CD4-positive, alpha-beta memory T cell (primary cell): ENCODE measurements around the gene HEATR5A. TPM values are rescaled to one million over a fixed set of nuclear protein-coding genes. Genes with fewer than 3 reads are reported as not detected.
"Not testable (repeated sequence)": the region's sequence is repeated elsewhere in the genome, so short reads cannot be mapped to it uniquely, and the experiment has no call there.

Source experiments
- CTCF ChIA-PET: fragments of 350-600 bp; sonication (Branson Sonifier 250); formaldehyde crosslinking; loops from one replicate; lab custom pipeline; 2021; ENCODE audit warnings: inconsistent platforms; ENCODE audit not compliant: partially characterized antibody; lab: Charles Lee
- POLR2A ChIA-PET: fragments of 350-600 bp; sonication (Branson Sonifier 250); formaldehyde crosslinking; loops from one replicate; lab custom pipeline; 2021; ENCODE audit not compliant: partially characterized antibody; lab: Charles Lee
- DNase-seq, 5 donors: peaks; one replicate each; pipeline versions ENCODE4 v3.0.0 to v3.0.0-alpha.2; 2020 to 2022; ENCODE audit warnings: mixed read lengths in 1 of 5
- H3K27ac ChIP-seq: one replicate; pipeline ENCODE4 v1.7.0; 2013; ENCODE audit warnings: low read depth, low read length
- H3K27me3 ChIP-seq: 2 replicates; pipeline ENCODE4 v1.7.0; 2013; ENCODE audit warnings: mild to moderate bottlenecking, low read length, moderate library complexity; ENCODE audit not compliant: insufficient read depth
- H3K36me3 ChIP-seq: 2 replicates; pipeline ENCODE4 v1.7.0; 2013; ENCODE audit warnings: mild to moderate bottlenecking, low read length, moderate library complexity; ENCODE audit not compliant: insufficient read depth
- H3K4me1 ChIP-seq: 2 replicates; pipeline ENCODE4 v1.7.0; 2013; ENCODE audit warnings: mild to moderate bottlenecking, low read length, moderate library complexity; ENCODE audit not compliant: insufficient read depth
- H3K4me3 ChIP-seq, 2 donors: one replicate each; pipeline ENCODE4 v1.7.0; 2013; ENCODE audit warnings: low read length in 2 of 2, mild to moderate bottlenecking in 1 of 2
- H3K9me3 ChIP-seq, 2 donors: one replicate each; pipeline ENCODE4 v1.7.0; 2013; ENCODE audit warnings: low read length in 2 of 2, control low read depth in 1 of 2; ENCODE audit not compliant: control insufficient read depth in 1 of 2
- H3K27ac Mint-ChIP-seq, 7 donors: one replicate each; pipeline ENCODE4 v1.8.0; 2020 to 2021; ENCODE audit warnings: mixed read lengths in 7 of 7, mild to moderate bottlenecking in 6 of 7, inconsistent platforms in 3 of 7, moderate library complexity in 3 of 7
- H3K27me3 Mint-ChIP-seq, 2 donors: one replicate each; pipeline ENCODE4 v1.8.0; 2020 to 2021; ENCODE audit warnings: mixed read lengths in 2 of 2
- H3K36me3 Mint-ChIP-seq, 2 donors: one replicate each; pipeline ENCODE4 v1.8.0; 2020 to 2021; ENCODE audit warnings: mixed read lengths in 2 of 2, inconsistent platforms in 1 of 2, mild to moderate bottlenecking in 1 of 2
- H3K4me1 Mint-ChIP-seq, 4 donors: one replicate each; pipeline ENCODE4 v1.8.0; 2020 to 2021; ENCODE audit warnings: mixed read lengths in 4 of 4, mild to moderate bottlenecking in 1 of 4
- H3K4me3 Mint-ChIP-seq, 8 donors: one replicate each; pipeline ENCODE4 v1.8.0; 2020 to 2021; ENCODE audit warnings: mixed read lengths in 8 of 8, mild to moderate bottlenecking in 7 of 8, moderate library complexity in 6 of 8, inconsistent platforms in 3 of 8
- H3K9me3 Mint-ChIP-seq, 8 donors: one replicate each; pipeline ENCODE4 v1.8.0; 2020 to 2021; ENCODE audit warnings: mixed read lengths in 8 of 8, mild to moderate bottlenecking in 5 of 8, inconsistent platforms in 3 of 8, moderate library complexity in 1 of 8
- intact Hi-C: fragments of 100-400 bp; cut with micrococcal nuclease; formaldehyde crosslinking; loops from one replicate; pipeline ENCODE4 v1.15.1; 2023
- polyA plus RNA-seq, 2 donors: library from polyadenylated mRNA; unstranded; fragments of 300-500 nt; fragmentation: Illumina TruSeq; gene quantifications; one replicate each; pipeline ENCODE4 v1.2.3, GENCODE V29; 2021
- total RNA-seq, 2 experiments: library from RNA; stranded (reverse); gene quantifications; one replicate each; pipeline ENCODE4 v1.2.3, GENCODE V29; 2021

HEATR5A gene
- total and polyA plus RNA-seq, 4 experiments from 2014 or later, result 5.4 to 16.4 (median 12.1) TPM

DNA sequence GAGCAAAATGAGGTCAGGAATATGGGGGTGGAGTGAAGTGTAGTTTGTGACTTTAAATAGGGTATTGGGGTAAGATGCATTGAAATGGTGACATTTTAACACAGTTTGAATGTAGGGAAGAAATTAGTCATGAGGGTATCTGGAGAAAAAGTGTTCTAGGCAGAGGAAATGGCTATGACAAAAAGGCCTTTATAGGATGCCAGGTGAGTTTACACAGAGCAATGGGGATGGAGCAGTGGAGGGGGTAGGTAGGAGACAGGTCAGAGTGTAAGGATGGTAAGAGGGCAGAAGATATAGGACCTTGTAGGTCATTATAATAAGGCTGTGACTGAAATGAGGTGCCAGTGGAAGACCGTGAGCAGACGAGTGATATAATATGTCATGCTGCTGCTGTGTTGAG is 30.4 kb downstream of the HEATR5A start:
- H3K4me1 Mint-ChIP-seq, result peaks cover 0 to 3% (median under 1%) of the 10 kb centered on the region in 4 donors
- H3K27ac ChIP-seq, result no peak overlapping the region
- H3K9me3 Mint-ChIP-seq, result no peaks in the 10 kb centered on the region
- POLR2A ChIA-PET, result no interaction called here
- no peaks in the 10 kb centered on the region for H3K36me3 ChIP-seq
- DNase-seq, result no peak
- H3K4me3 ChIP-seq, result no peak overlapping the region
- CTCF ChIA-PET, result no interaction called here
- no peaks in the 10 kb centered on the region for H3K9me3 ChIP-seq
- H3K27me3 Mint-ChIP-seq, result no peaks in the 10 kb centered on the region
- intact Hi-C loops, result no loop called here
- H3K36me3 Mint-ChIP-seq, result peaks cover 11 to 18% of the 10 kb centered on the region in 2 donors
- no peaks in the 10 kb centered on the region for H3K27me3 ChIP-seq
- H3K4me1 ChIP-seq, result no peaks in the 10 kb centered on the region
- peak overlapping the region in 3 of 7 donors; percentile 1 to 50 (median 9) for H3K27ac Mint-ChIP-seq
- no peak overlapping the region for H3K4me3 Mint-ChIP-seq

GRCh38 chr14:31388687-31389413 is 31.5 kb downstream of the HEATR5A start:
- H3K4me3 Mint-ChIP-seq, result no peak overlapping the region
- H3K9me3 Mint-ChIP-seq, result no peaks in the 10 kb centered on the region
- no peaks in the 10 kb centered on the region for H3K36me3 ChIP-seq
- no peaks in the 10 kb centered on the region for H3K27me3 ChIP-seq
- no peaks in the 10 kb centered on the region for H3K4me1 ChIP-seq
- DNase-seq, result no peak
- CTCF ChIA-PET, result no interaction called here
- H3K4me3 ChIP-seq, result no peak overlapping the region
- no peaks in the 10 kb centered on the region for H3K27me3 Mint-ChIP-seq
- intact Hi-C loops, result no loop called here
- H3K27ac Mint-ChIP-seq, result peak overlapping the region in 2 of 7 donors; percentile 43 to 57
- H3K4me1 Mint-ChIP-seq, result peaks cover 0 to 3% (median under 1%) of the 10 kb centered on the region in 4 donors
- H3K36me3 Mint-ChIP-seq, result peaks cover 10 to 19% of the 10 kb centered on the region in 2 donors
- no peak overlapping the region for H3K27ac ChIP-seq
- no peaks in the 10 kb centered on the region for H3K9me3 ChIP-seq
- POLR2A ChIA-PET, result no interaction called here

- Mint-ChIP-seq H3K36me3 (peaks cover 16 to 19% of the 10 kb centered on the region in 2 donors), H3K4me1 (no peaks in the 10 kb centered on the region), H3K4me3 (no peak overlapping the region), H3K27ac (no peak overlapping the region), H3K9me3 (no peaks in the 10 kb centered on the region), H3K27me3 (no peaks in the 10 kb centered on the region)
- Histone ChIP-seq H3K27ac (no peak overlapping the region), H3K36me3 (no peaks in the 10 kb centered on the region), H3K9me3 (no peaks in the 10 kb centered on the region), H3K27me3 (no peaks in the 10 kb centered on the region), H3K4me1 (no peaks in the 10 kb centered on the region), H3K4me3 (no peak overlapping the region)
- POLR2A ChIA-PET, result interaction anchor here (0.7 kb wide), 1 partner anchor 461 kb away, joined by 3 read pairs; no protein-coding TSS in a partner anchor
- no peak for DNase-seq
- intact Hi-C loops, result no loop called here
- CTCF ChIA-PET, result no interaction called here
These were observed 33.3 kb downstream of the HEATR5A start for GRCh38 chr14:31387091-31387490.

DNA sequence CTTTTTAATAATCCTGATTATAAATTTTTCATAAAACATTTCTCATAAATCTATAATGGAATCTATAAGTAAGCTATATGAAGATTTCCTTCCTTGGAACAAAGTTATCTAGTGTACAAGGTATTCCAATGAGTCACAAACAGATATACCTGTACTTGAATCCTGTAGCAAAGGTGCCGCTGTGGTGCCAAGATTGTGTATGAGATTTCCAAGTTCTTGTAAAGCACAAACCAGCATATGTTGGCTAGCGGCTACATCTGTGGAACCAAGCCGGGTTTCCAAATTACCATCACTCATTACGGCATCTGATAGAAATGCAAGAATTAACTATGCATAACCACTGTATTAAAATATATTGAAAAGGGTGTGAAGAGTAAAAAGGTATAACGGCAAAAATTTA is 34.1 kb downstream of the HEATR5A start:
- CTCF ChIA-PET, result no interaction called here
- H3K27me3 Mint-ChIP-seq, result no peaks in the 10 kb centered on the region
- H3K4me3 Mint-ChIP-seq, result no peak overlapping the region
- Histone ChIP-seq H3K27me3 (no peaks in the 10 kb centered on the region), H3K27ac (no peak overlapping the region), H3K9me3 (no peaks in the 10 kb centered on the region), H3K4me3 (no peak overlapping the region), H3K36me3 (no peaks in the 10 kb centered on the region), H3K4me1 (no peaks in the 10 kb centered on the region)
- DNase-seq, result no peak
- no peaks in the 10 kb centered on the region for H3K4me1 Mint-ChIP-seq
- H3K36me3 Mint-ChIP-seq, result peaks cover 16 to 24% of the 10 kb centered on the region in 2 donors
- H3K27ac Mint-ChIP-seq, result no peak overlapping the region
- POLR2A ChIA-PET, result no interaction called here
- H3K9me3 Mint-ChIP-seq, result no peaks in the 10 kb centered on the region
- intact Hi-C loops, result no loop called here

DNA sequence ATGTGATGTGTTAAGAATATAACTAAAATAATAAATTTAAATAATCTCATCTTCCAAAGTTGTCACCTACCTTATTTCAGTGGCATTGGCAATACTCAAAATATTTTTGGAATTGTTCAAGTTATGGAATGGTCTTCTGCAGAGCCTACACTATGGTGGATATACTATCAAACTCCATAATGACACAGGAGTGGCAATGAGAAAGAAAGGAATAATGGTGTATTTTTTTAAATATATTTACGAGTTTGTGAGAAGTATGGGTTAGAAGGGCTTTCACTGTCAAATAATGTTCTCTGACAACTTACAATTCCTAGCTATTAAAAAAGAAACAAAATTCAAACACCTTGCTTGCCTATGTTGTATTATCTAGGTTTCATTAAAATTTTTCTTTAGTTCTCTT is 38.1 kb downstream of the HEATR5A start:
- no peak overlapping the region for H3K4me3 Mint-ChIP-seq
- no peak overlapping the region for H3K27ac ChIP-seq
- CTCF ChIA-PET, result no interaction called here
- H3K36me3 ChIP-seq, result no peaks in the 10 kb centered on the region
- POLR2A ChIA-PET, result no interaction called here
- intact Hi-C loops, result no loop called here
- no peaks in the 10 kb centered on the region for H3K9me3 ChIP-seq
- H3K4me1 Mint-ChIP-seq, result peaks cover 5 to 7% (median 6%) of the 10 kb centered on the region in 4 donors
- H3K27me3 ChIP-seq, result no peaks in the 10 kb centered on the region
- no peaks in the 10 kb centered on the region for H3K4me1 ChIP-seq
- H3K4me3 ChIP-seq, result no peak overlapping the region
- H3K36me3 Mint-ChIP-seq, result peaks cover 17 to 29% of the 10 kb centered on the region in 2 donors
- no peaks in the 10 kb centered on the region for H3K9me3 Mint-ChIP-seq
- H3K27ac Mint-ChIP-seq, result no peak overlapping the region
- no peak for DNase-seq
- H3K27me3 Mint-ChIP-seq, result no peaks in the 10 kb centered on the region

DNA sequence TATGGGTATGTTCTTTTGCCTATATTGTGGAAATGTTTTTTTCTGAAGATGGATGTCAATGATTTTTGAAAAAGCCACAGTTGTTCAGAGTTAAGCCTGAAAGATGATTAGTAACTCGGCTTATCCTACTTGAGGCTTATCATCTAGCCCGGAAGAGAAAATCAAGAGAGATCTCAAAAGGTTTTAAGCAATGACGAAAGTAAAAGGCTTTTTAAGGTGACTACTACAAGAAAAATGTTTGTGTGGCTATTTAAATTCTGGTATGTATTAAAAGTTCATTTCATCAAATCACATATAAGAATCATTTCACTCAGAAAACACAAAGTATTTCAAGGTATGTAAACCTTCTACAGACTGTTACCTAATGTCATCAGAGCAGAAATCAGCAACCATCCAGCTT is 40.2 kb downstream of the HEATR5A start:
- Histone ChIP-seq H3K4me1 (no peaks in the 10 kb centered on the region), H3K4me3 (no peak overlapping the region), H3K27me3 (no peaks in the 10 kb centered on the region), H3K9me3 (no peaks in the 10 kb centered on the region), H3K36me3 (no peaks in the 10 kb centered on the region), H3K27ac (no peak overlapping the region)
- peaks cover 20 to 27% of the 10 kb centered on the region in 2 donors for H3K36me3 Mint-ChIP-seq
- H3K9me3 Mint-ChIP-seq, result no peaks in the 10 kb centered on the region
- no peak overlapping the region for H3K27ac Mint-ChIP-seq
- no peak for DNase-seq
- CTCF ChIA-PET, result no interaction called here
- peaks cover 5 to 7% (median 6%) of the 10 kb centered on the region in 4 donors for H3K4me1 Mint-ChIP-seq
- intact Hi-C loops, result no loop called here
- POLR2A ChIA-PET, result interaction anchor here (0.8 kb wide), 1 partner anchor 78 kb away, joined by 3 read pairs; the partner anchor contains the start of gene DTD2
- no peak overlapping the region for H3K4me3 Mint-ChIP-seq
- H3K27me3 Mint-ChIP-seq, result no peaks in the 10 kb centered on the region

- H3K9me3 Mint-ChIP-seq, H3K27ac Mint-ChIP-seq, H3K27ac ChIP-seq, DNase-seq, H3K4me3 ChIP-seq, CTCF ChIA-PET, H3K4me1 Mint-ChIP-seq, H3K36me3 ChIP-seq, H3K9me3 ChIP-seq, intact Hi-C loops, POLR2A ChIA-PET, H3K27me3 ChIP-seq, H3K4me3 Mint-ChIP-seq, H3K27me3 Mint-ChIP-seq, H3K4me1 ChIP-seq: not testable (repeated sequence)
- H3K36me3 Mint-ChIP-seq, result peaks cover 24 to 26% of the 10 kb centered on the region in 2 donors
These were observed 41.0 kb downstream of the HEATR5A start for GRCh38 chr14:31379125-31379947.
